ENCODE measurements around the gene MST1. TPM values are rescaled to one million over a fixed set of nuclear protein-coding genes. Genes with fewer than 3 reads are reported as not detected.
"Not testable (repeated sequence)": the region's sequence is repeated elsewhere in the genome, so short reads cannot be mapped to it uniquely, and the experiment has no call there.

MST1 gene
- total RNA-seq, 1 donor from 2014 or later: 6.4 TPM

DNA sequence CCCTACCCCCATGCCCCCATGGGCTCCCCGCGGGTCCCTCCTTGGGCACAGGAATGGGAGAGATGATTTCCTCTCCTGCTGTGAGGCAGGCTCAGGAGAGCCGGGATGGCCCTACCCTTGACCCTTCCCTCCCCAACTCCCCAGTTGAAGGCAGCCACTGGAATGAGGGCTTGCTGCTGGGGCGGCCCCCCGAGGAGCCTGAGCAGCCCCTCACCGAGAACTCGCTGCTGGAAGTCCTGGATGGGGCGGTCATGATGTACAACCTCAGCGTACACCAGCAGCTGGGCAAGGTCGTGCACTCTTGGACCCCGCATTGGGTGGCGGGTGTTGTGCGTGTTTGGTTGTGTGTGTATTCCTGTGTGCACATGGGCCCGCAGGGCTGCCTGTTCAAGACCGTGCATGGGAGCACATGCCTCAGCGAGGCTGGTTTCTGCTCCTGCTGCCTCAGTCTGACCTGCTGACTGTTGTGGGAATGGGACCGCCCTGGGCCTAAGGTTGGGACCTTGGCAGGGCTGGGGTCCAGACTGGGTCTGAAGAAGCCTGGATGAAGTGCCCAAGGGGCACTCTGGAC, 16.2 kb upstream of the MST1 start:
- intact Hi-C loops (cut with DNase I): no loop called here
- no peak for DNase-seq (ENCODE audit: low spot score)

GRCh38 chr3:49704629-49705028, 15.4 kb upstream of the MST1 start:
- DNase-seq (ENCODE audit: low spot score): no peak
- intact Hi-C loops (cut with DNase I): loop anchor here (5.0 kb wide), 1 partner anchor 133 kb away; no protein-coding TSS in a partner anchor

GRCh38 chr3:49703956-49704355, 14.7 kb upstream of the MST1 start:
- intact Hi-C loops (cut with DNase I): loop anchor here (5.0 kb wide), 1 partner anchor 133 kb away; no protein-coding TSS in a partner anchor
- DNase-seq (ENCODE audit: low spot score): no peak

GRCh38 chr3:49703443-49703927, 14.2 kb upstream of the MST1 start:
- intact Hi-C loops (cut with DNase I): loop anchor here (5.0 kb wide), 1 partner anchor 134 kb away; no protein-coding TSS in a partner anchor
- no peak for DNase-seq (ENCODE audit: low spot score)

DNA sequence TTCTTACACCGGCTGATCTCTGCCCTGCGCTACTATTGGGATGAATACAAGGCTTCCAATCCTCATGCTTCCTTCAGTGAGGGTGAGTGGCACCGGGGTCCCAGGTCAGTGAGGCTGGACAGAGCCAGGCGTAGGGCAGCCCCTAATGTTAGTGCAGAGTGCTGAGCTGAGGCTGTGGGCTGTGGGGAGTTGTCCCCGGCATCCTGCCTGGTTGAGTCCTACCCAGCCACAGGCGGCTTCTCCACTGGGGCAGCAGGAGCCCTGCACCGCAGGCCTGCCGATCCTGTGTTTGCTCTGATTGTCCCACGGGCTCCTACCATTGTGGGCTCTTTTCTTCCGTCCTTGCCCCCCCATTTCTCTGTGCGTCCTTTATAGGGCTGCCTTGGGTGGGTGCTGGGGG, 13.4 kb upstream of the MST1 start:
- no peak for DNase-seq (ENCODE audit: low spot score)

DNA sequence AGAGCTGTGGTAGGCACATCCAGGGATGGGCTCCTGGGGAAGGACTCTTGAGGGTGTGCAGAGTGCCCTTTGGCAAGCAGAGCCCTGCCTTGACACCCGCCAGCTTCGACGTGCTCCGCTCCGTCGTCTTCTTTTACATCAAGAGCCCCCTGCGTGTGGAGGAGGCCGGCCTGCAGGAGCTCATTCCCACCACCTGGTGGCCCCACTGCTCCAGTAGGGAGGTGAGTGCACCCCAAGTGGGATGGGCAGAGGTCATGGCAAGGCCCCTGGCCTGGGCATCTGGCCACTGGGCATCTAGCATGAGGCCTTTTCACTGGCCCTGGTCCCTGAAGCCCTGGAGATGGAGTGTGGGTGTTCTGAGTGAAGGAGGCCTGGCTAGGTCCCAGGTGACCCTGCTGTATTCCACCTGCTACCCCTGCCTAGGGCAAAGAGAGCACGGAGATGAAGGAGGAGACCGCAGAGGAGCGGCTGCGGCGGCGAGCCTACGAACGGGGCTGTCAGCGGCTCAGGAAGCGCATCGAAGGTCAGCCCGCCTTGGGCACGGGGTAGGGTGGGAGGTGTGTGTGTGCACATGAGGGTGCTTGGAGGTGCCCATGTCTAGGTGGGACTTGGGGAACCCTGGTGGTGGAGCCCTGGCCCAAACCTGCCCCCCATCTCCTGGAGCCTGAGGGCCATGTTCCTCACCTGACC, 12.3 kb upstream of the MST1 start:
- DNase-seq (ENCODE audit: low spot score): no peak
- intact Hi-C loops (cut with DNase I): loop anchor here (5.0 kb wide), 1 partner anchor 136 kb away; no protein-coding TSS in a partner anchor

More for the DNA sequence above, 13.4 kb upstream of the MST1 start:
- intact Hi-C loops (cut with DNase I): loop anchor here (5.0 kb wide), 1 partner anchor 135 kb away; no protein-coding TSS in a partner anchor

DNA sequence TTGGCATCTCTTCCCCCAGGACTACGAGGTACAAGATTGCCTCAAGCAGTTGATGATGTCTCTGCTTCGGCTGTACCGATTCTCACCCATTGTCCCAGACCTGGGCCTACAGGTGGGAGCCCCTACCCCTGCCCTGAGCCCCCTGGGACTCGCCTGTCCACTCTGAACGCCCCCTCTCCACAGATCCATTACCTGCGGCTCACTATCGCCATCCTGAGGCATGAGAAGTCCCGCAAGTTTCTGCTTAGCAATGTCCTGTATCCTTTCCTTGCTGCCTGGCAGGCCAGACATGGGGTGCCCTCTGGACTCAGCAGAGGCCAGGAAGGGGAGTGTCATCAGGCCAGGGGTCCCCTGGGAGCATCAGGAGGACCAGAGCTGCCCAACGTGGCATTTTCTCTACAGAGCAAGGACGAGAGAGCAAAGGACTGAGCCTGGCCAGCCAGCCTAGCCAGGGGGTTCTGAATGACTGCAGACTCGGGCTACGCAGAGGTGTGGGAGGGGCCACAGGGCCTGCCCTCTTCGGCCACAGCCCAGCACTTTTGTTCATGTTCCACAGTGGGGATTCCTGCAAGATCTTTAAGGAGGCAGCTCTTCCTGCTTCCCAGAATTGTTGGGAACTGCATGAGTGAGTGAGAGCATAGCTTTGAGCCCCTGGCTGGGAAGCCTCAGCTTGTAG, 11.3 kb upstream of the MST1 start:
- DNase-seq (ENCODE audit: low spot score): no peak

DNA sequence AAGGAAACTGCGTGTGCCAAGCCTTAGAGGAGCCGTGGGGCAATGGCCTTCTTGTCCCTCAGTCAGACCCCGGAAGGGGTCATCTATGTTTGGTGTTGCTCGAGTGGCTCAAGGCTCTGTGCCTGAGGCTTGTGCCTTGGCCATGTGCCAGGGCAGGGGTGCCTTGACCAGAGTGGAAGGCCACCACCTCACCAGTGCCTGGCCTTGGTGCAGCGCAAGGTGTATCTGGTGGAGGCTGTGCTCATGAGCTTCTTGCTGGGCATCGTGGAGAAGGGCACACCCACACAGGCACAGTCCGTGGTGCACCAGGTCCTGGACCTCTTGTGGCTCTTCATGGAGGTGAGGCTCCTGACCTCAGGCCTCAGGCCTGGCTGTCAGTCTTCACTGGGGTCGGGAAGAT, 10.7 kb upstream of the MST1 start:
- intact Hi-C loops (cut with DNase I): loop anchor here (5.0 kb wide), 1 partner anchor 137 kb away; no protein-coding TSS in a partner anchor
- DNase-seq (ENCODE audit: low spot score): no peak

More for the DNA sequence above, 11.3 kb upstream of the MST1 start:
- intact Hi-C loops (cut with DNase I): loop anchor here (5.0 kb wide), 1 partner anchor 137 kb away; no protein-coding TSS in a partner anchor

DNA sequence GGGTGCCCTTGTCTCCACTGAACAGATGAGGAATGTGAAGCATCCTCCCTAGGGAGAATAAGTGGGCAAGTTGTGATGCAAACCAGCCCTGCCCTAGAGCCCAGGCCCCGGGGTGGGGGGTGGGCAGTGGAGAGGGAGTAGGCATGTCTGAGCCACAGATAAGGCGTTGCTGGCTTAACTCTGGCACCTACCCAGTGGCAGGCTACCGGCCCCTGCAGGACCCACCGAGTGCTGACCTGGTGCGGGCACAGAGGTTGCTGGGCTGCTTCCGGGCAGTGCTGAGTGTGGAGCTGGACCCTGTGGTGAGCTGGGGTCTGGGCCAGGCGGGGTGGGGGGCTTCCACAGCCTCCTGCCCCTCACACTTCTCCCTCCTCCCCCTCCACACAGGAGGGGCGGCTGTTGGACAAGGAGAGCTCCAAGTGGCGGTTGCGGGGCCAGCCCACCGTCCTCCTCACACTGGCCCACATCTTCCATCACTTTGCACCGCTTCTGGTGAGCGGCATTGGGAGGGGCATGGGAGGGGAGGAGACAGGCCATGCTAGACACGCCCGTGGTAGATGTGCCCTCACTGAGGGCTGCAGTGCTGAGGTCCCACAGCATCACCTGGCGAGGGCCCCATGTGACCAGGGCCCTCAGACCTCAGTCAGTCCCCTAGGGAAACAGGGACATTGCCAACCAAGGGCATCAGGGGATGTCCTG, 10.2 kb upstream of the MST1 start:
- intact Hi-C loops (cut with DNase I): no loop called here

DNA sequence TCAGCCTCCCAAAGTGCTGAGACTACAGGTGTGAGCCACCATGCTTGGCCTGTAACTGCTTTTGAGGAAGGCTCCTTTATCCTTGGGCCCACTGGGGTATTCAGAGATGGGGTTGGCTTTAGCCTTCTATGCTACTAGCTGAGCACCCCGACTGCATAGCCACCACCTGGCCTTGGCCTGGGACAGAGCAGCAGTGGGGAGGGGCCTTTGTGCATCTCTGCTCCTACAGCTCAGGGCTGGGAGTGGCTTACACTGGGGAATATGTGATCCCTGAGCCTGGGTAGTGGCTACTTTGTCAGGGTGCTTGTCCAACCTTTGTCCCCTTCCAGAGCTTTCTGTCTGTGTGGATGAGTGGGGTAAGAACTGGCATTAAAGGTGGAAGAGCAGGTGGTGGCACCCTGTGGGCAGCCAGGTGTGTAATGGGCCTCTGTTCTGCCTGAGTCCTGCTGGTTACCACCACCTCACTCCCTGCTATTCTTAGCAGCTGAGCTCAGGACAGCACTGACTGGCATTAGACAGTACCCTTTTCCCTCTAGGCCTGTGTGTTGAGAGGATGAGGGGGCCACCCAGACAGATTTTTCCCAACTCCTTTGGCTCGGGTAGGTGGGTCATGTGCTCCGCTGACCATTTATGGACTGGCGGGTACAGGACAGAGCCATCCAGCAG, 6.2 kb upstream of the MST1 start:
- DNase-seq (ENCODE audit: low spot score); intact Hi-C loops (cut with DNase I): not testable (repeated sequence)

More for the DNA sequence above, 10.2 kb upstream of the MST1 start:
- DNase-seq (ENCODE audit: low spot score): no peak

GRCh38 chr3:49694409-49695070, 5.3 kb upstream of the MST1 start:
- DNase-seq (ENCODE audit: low spot score); intact Hi-C loops (cut with DNase I): not testable (repeated sequence)

DNA sequence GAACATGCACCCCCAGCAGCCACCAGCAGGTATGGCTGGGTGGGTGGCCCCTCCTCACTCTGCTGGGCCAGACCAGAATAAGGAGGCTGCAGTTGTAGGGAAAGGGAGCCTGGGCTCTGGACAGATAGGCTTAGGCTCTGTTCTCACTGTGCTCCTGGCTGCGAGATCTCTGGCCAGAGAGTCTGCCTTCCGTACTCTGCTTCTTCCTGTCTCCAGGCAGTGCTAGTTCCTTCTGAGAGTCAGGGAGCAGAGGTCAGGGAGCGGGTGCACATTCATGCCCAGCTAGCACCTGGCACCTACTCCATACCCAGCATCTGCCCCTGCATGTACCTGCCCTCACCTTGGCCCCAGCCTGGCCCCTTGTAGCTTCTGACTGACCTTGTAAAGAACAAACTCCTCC, 2.2 kb upstream of the MST1 start:
- intact Hi-C loops (cut with DNase I); DNase-seq (ENCODE audit: low spot score): not testable (repeated sequence)

GRCh38 chr3:49690856-49691255, 1.6 kb upstream of the MST1 start:
- DNase-seq (ENCODE audit: low spot score); intact Hi-C loops (cut with DNase I): not testable (repeated sequence)

- DNase-seq (ENCODE audit: low spot score); intact Hi-C loops (cut with DNase I): not testable (repeated sequence)
Observed at GRCh38 chr3:49689908-49690624, 792 bp upstream of the MST1 start.

GRCh38 chr3:49688338-49689045, 782 bp downstream of the MST1 start:
- DNase-seq (ENCODE audit: low spot score); intact Hi-C loops (cut with DNase I): not testable (repeated sequence)

DNA sequence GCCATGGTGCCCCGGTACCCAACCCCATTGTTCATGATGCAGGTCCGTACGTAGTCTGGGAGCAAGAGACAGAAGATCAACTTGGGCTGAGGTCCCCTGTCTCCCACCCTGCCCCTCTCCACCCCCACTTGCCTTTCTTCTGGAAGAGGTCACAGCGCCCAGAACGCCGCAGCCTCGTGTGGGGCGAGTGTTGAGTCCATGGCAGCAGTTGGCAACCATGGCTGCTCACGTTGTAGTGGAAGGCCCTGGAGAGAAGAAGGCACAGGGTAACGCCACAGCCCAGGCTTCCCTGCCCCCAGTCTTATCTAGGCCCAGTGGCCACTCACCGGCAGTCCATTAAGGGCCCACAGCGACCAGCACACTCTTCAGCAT, 1.9 kb downstream of the MST1 start:
- DNase-seq (ENCODE audit: low spot score); intact Hi-C loops (cut with DNase I): not testable (repeated sequence)

DNA sequence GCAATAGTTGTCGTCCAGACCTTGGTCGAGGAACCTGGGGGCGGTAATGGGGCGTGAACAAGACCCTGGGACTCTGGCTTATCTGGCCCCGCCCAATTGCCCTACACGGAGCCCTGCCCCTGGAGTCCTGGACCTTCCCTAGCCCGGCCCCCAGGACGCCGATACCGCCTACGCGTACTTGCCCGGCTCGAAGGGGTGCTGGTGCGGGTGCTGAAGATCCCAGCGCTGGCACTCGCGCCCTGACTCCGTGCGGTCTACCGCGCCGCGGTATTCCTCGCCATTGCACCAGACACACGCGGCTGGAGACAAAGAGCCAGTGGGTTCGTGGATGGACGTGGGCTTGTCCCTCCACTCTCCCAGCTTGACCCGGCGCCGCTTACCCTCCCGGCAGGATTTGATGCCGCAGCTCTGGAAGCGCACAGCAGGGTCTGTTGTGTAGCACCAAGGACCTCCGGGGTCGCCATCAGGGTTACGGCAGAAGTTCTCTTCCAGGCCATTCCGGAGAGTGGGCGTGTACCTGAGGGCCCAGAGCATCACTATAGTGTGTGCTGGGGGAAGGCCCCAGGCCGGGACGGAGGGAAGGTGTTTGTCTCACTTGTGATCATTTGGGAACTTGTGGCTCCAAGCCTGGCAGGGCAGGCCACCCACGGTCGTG, 2.4 kb downstream of the MST1 start:
- DNase-seq (ENCODE audit: low spot score); intact Hi-C loops (cut with DNase I): not testable (repeated sequence)

Measured in cardiac septum (tissue), 1 donor.